Heart left ventricle (tissue), 16 donors: ENCODE results near the gene TMEM143. TPM values are rescaled to one million over a fixed set of nuclear protein-coding genes. Genes with fewer than 3 reads are reported as not detected.

Source experiments
- ATAC-seq, 4 donors: fragments of 200-7000 bp; cut with Tn5 transposase; one replicate each; pipeline ENCODE4 v1.9.1; 2020 to 2022; ENCODE audit warnings: moderate library complexity in 4 of 4, mild to moderate bottlenecking in 3 of 4, moderate number of reproducible peaks in 1 of 4
- DNase-seq, 5 donors: peaks; one replicate each; pipeline ENCODE4 v3.0.0-alpha.2; 2020
- H3K27ac ChIP-seq, 12 donors: fragments of 200-600 bp; sonication (generic) in 4 of 12; one replicate each; pipeline versions ENCODE4 v1.5.0 to v1.8.0; 2016 to 2022; ENCODE audit warnings: mild to moderate bottlenecking in 2 of 12
- H3K27me3 ChIP-seq, 9 donors: fragments of 200-600 bp; sonication (generic) in 2 of 9; one replicate each; pipeline versions ENCODE4 v1.5.1 to v1.8.0; 2016 to 2022; ENCODE audit warnings: mild to moderate bottlenecking in 3 of 9
- H3K36me3 ChIP-seq, 9 donors: fragments of 200-600 bp; sonication (generic) in 2 of 9; one replicate each; pipeline versions ENCODE4 v1.5.0 to v1.8.0; 2018 to 2022; ENCODE audit warnings: mild to moderate bottlenecking in 2 of 9
- H3K4me1 ChIP-seq, 12 donors: fragments of 200-600 bp; sonication (generic) in 4 of 12; one replicate each; pipeline versions ENCODE4 v1.5.0 to v1.8.0; 2016 to 2022; ENCODE audit warnings: mild to moderate bottlenecking in 3 of 12
- H3K4me3 ChIP-seq, 12 donors: fragments of 200-600 bp; sonication (generic) in 4 of 12; one replicate each; pipeline versions ENCODE4 v1.5.0 to v1.8.0; 2017 to 2022; ENCODE audit warnings: mild to moderate bottlenecking in 9 of 12, moderate library complexity in 4 of 12
- H3K9me3 ChIP-seq, 12 donors: fragments of 200-600 bp; sonication (generic) in 4 of 12; one replicate each; pipeline versions ENCODE4 v1.5.0 to v1.8.0; 2016 to 2022; ENCODE audit warnings: mild to moderate bottlenecking in 1 of 12
- CTCF ChIP-seq, 12 donors: fragments of 200-600 bp; sonication (generic) in 4 of 12; IDR thresholded peaks; one replicate each; pipeline versions ENCODE4 v1.5.0 to v1.8.0; 2018 to 2022; ENCODE audit warnings: antibody characterized with exemption in 12 of 12, mild to moderate bottlenecking in 5 of 12
- POLR2A ChIP-seq, 2 donors: fragments of 450-650 bp; IDR thresholded peaks; one replicate each; pipeline ENCODE4 v1.6.1; 2017; ENCODE audit warnings: antibody characterized with exemption in 2 of 2, mild to moderate bottlenecking in 2 of 2, moderate library complexity in 2 of 2
- WGBS, 4 donors: extraction: QIAGEN DNeasy Blood & Tissue Kit in 2 of 4; methylation state at CpG; one replicate each; pipeline versions ENCODE4 v1.1.5 to v1.1.7; 2013 to 2018; 5-methylcytosine and 5-hydroxymethylcytosine counted together
- intact Hi-C, 10 donors: fragments of 100-400 bp; cut with DNase I; formaldehyde crosslinking; loops; one replicate each; pipeline versions ENCODE4 v1.11.1 to v1.14.2; 2022
- polyA plus RNA-seq, 2 donors: library from polyadenylated mRNA; stranded (reverse); fragments of 200-250 nt; gene quantifications; one replicate each; pipeline ENCODE4 v1.2.3, GENCODE V29; 2013
- total RNA-seq, 9 donors: library from RNA; depleted of rRNA in 2 of 9; stranded (reverse); fragments of >200 nt in 2 of 9; fragmentation: NEBNext Ultra II Directional in 3 of 9; extraction: Animal tissue kit (Norgen Biotek cat#: 25700) in 3 of 9; gene quantifications; one replicate each; pipeline versions ENCODE4 v1.1.0 to v1.2.4, GENCODE V29; 2016 to 2023
- donor health status: ischemic (EF 13 %, LVEDD 7.1; RV severe dilation, severe dysfunction).
- donor health status: healthy with polysubstance abuse.
- donor health status: DM: no; HTN: yes; CAD: no.
- donor health status: DM: no; HTN: no; CAD: no.
- donor health status: ischemic (EF 25% LVEDD 6.9; RV normal size, moderate dysfunction).
- donor health status: ischemic (EF 25% LVEDD 5.7; RV mildly dilated, moderate dysfunction).
- donor health status: healthy.
- donor health status: DM: yes; HTN: yes; CAD: no.
- donor health status: ischemic (EF 35%, LVEDD 5.7; RV mildly dilated, moderate dysfunction).
- donor health status: nonischemic (EF 11% LVEDD 7.7; RV severe dilation, severe dysfunction).
- donor health status: DM: yes; HTN: yes; CAD: no.
- donor health status: PGD.
- donor health status: ischemic (EF 29% LVEDD 5.4; RV normal size, mild dysfunction).
- donor health status: nonischemic (EF 23%, LVEDD 6.1; RV moderate dilation, normal function).

Gene TMEM143
- total and polyA plus RNA-seq, 11 donors: 12.9 to 96.1 (median 63.5) TPM

- WGBS, 4 donors: 90 to 93% (median 91%) methylated on average over 7 of the region's 7 CpGs
- H3K4me1 ChIP-seq: no peaks in the 10 kb centered on the region
- peak in 1 of 5 donors; percentile 9 for DNase-seq
- H3K27me3 ChIP-seq: no peaks in the 10 kb centered on the region
- peaks cover 0 to 18% (median 10%) of the 10 kb centered on the region in 12 donors for H3K9me3 ChIP-seq
- ATAC-seq: no peak
- TF ChIP-seq POLR2A (IDR thresholded peaks at IDR 0.05): no peak
- no peak for TF ChIP-seq CTCF (IDR thresholded peaks at IDR 0.05)
- intact Hi-C loops: no loop called here
- no peak overlapping the region for H3K27ac ChIP-seq
- H3K36me3 ChIP-seq: peaks cover 0 to 32% (median 4%) of the 10 kb centered on the region in 9 donors
- H3K4me3 ChIP-seq: no peak overlapping the region
Measured at GRCh38 chr19:48283908-48284307, 79.8 kb downstream of the TMEM143 start.

Other genes with a start within 250 kb of the TMEM143 start
- gene LIG1, start 193.6 kb downstream of the TMEM143 start, total RNA-seq: 10 to 100 TPM in 1 of 9 donors, 1 to 10 TPM in 8; 2.1 to 16.5 (median 3.9) TPM
- gene LIG1, start 193.6 kb downstream of the TMEM143 start, polyA plus RNA-seq: 1 to 10 TPM; 4.3 to 4.4 TPM
- 1 to 10 TPM; 2.2 to 7.7 (median 6.2) TPM for gene ZSWIM9, start 193.3 kb downstream of the TMEM143 start, total RNA-seq
- 1 to 10 TPM; 5.8 to 7.4 TPM for gene ZSWIM9, start 193.3 kb downstream of the TMEM143 start, polyA plus RNA-seq
- gene CARD8, start 108.0 kb downstream of the TMEM143 start, total RNA-seq: 10 to 100 TPM; 18.3 to 49.0 (median 28.8) TPM
- 10 to 100 TPM; 22.6 to 23.1 TPM for gene CARD8, start 108.0 kb downstream of the TMEM143 start, polyA plus RNA-seq
- 1 to 10 TPM in 1 of 9 donors, under 1 TPM in 6, not detected in 2; 0.16 to 1.5 (median 0.32) TPM for gene ZNF114, start 93.9 kb downstream of the TMEM143 start, total RNA-seq
- 1 to 10 TPM in 1 of 2 donors, under 1 TPM in 1; 0.19 to 1.0 TPM for gene ZNF114, start 93.9 kb downstream of the TMEM143 start, polyA plus RNA-seq
- gene EMP3, start 38.4 kb downstream of the TMEM143 start, total RNA-seq: 100 to 1,000 TPM in 1 of 9 donors, 10 to 100 TPM in 8; 17.7 to 105 (median 57.8) TPM
- 10 to 100 TPM; 60.5 to 91.9 TPM for gene EMP3, start 38.4 kb downstream of the TMEM143 start, polyA plus RNA-seq
- not detected for gene SYNGR4, start 427 bp upstream of the TMEM143 start, total RNA-seq
- gene SYNGR4, start 427 bp upstream of the TMEM143 start, polyA plus RNA-seq: not detected
- 100 to 1,000 TPM in 1 of 9 donors, 10 to 100 TPM in 8; 64.5 to 109 (median 79.1) TPM for gene KDELR1, start 27.6 kb upstream of the TMEM143 start, total RNA-seq
- 100 to 1,000 TPM in 1 of 2 donors, 10 to 100 TPM in 1; 60.0 to 113 TPM for gene KDELR1, start 27.6 kb upstream of the TMEM143 start, polyA plus RNA-seq
- 1 to 10 TPM in 1 of 9 donors, under 1 TPM in 8; 0.14 to 1.6 (median 0.19) TPM for gene GRIN2D, start 29.7 kb upstream of the TMEM143 start, total RNA-seq
- gene GRIN2D, start 29.7 kb upstream of the TMEM143 start, polyA plus RNA-seq: under 1 TPM; 0.15 to 0.25 TPM
- 10 to 100 TPM; 13.9 to 24.7 (median 19.0) TPM for gene GRWD1, start 82.0 kb upstream of the TMEM143 start, total RNA-seq
- 10 to 100 TPM in 1 of 2 donors, 1 to 10 TPM in 1; 5.1 to 35.4 TPM for gene GRWD1, start 82.0 kb upstream of the TMEM143 start, polyA plus RNA-seq
- gene KCNJ14, start 91.6 kb upstream of the TMEM143 start, total RNA-seq: 1 to 10 TPM in 1 of 9 donors, under 1 TPM in 8; 0.20 to 2.0 (median 0.40) TPM
- gene KCNJ14, start 91.6 kb upstream of the TMEM143 start, polyA plus RNA-seq: under 1 TPM; 0.23 to 0.83 TPM
- gene CYTH2, start 105.4 kb upstream of the TMEM143 start, total RNA-seq: 10 to 100 TPM; 12.3 to 47.3 (median 31.0) TPM
- 10 to 100 TPM; 21.0 to 55.3 TPM for gene CYTH2, start 105.4 kb upstream of the TMEM143 start, polyA plus RNA-seq
- 1 to 10 TPM in 6 of 9 donors, under 1 TPM in 3; 0.50 to 1.9 (median 1.4) TPM for gene LMTK3, start 147.9 kb upstream of the TMEM143 start, total RNA-seq
- gene LMTK3, start 147.9 kb upstream of the TMEM143 start, polyA plus RNA-seq: under 1 TPM; 0.19 to 0.99 TPM
- under 1 TPM in 1 of 9 donors, not detected in 8; 0.45 TPM for gene SULT2B1, start 188.2 kb upstream of the TMEM143 start, total RNA-seq
- under 1 TPM in 1 of 2 donors, not detected in 1; 0.19 TPM for gene SULT2B1, start 188.2 kb upstream of the TMEM143 start, polyA plus RNA-seq
- not detected for gene SPACA4, start 242.8 kb upstream of the TMEM143 start, total RNA-seq
- not detected for gene SPACA4, start 242.8 kb upstream of the TMEM143 start, polyA plus RNA-seq